ENCODE data around the gene RDH12.
A peak's percentile ranks its signal among the peaks of the same experiment; 100 is the strongest.

Gene RDH12

GRCh38 chr14:67728258-67728657, 26.6 kb downstream of the RDH12 start:
- no peak for DNase-seq (ENCODE audit: extremely low read depth, low read depth)
- TF ChIP-seq, protein P1, sequence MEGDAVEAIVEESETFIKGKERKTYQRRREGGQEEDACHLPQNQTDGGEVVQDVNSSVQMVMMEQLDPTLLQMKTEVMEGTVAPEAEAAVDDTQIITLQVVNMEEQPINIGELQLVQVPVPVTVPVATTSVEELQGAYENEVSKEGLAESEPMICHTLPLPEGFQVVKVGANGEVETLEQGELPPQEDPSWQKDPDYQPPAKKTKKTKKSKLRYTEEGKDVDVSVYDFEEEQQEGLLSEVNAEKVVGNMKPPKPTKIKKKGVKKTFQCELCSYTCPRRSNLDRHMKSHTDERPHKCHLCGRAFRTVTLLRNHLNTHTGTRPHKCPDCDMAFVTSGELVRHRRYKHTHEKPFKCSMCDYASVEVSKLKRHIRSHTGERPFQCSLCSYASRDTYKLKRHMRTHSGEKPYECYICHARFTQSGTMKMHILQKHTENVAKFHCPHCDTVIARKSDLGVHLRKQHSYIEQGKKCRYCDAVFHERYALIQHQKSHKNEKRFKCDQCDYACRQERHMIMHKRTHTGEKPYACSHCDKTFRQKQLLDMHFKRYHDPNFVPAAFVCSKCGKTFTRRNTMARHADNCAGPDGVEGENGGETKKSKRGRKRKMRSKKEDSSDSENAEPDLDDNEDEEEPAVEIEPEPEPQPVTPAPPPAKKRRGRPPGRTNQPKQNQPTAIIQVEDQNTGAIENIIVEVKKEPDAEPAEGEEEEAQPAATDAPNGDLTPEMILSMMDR (IDR thresholded peaks at IDR 0.05; ENCODE audit: low read depth, low read length, missing control alignments): no peak
- H3K4me3 ChIP-seq (replicated peaks; ENCODE audit: low read depth, low read length): no peak overlapping the region

DNA sequence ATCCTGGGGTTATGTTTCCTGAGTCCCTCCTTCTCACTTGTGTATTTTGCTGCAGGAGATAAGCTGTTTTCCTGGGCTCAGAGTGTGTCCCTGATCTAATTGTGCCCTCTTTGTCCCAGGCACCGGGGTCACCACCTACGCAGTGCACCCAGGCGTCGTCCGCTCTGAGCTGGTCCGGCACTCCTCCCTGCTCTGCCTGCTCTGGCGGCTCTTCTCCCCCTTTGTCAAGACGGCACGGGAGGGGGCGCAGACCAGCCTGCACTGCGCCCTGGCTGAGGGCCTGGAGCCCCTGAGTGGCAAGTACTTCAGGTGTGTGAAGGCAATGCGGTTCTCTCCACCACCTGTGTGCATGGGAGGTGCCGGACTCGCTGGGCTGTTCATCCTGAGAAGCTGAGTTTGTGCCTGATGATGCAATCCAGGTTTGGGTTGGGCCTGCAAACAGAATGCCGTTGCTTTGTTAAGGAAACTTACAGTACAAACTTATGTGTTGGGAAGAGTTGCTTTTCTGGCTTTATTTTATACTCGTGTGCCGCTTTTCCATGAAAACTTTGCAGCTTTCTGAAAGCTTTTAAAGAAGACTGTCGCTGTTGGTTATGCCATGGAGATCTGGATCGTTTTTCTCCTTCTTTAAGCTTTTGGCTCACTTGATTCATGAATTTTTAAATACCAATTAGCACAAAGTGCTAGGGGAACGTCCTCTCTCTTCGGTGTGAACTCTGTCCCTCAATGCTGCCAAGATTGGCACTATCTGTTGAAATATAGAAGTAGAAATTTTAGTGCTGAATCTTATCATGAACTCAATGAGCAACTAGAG, 27.6 kb downstream of the RDH12 start:
- TF ChIP-seq, protein P1 (IDR thresholded peaks at IDR 0.05; ENCODE audit: low read depth, low read length, missing control alignments): no peak
- no peak for DNase-seq (ENCODE audit: extremely low read depth, low read depth)
- H3K4me3 ChIP-seq (replicated peaks; ENCODE audit: low read depth, low read length): no peak overlapping the region

- no peak overlapping the region for H3K4me3 ChIP-seq (replicated peaks; ENCODE audit: low read depth, low read length)
Measured at GRCh38 chr14:67733616-67734015, 31.9 kb downstream of the RDH12 start.

GRCh38 chr14:67734675-67735074, 33.0 kb downstream of the RDH12 start:
- DNase-seq (ENCODE audit: extremely low read depth, low read depth): no peak
- TF ChIP-seq, protein P1 (IDR thresholded peaks at IDR 0.05; ENCODE audit: low read depth, low read length, missing control alignments): peak; percentile 11
- H3K4me3 ChIP-seq (replicated peaks; ENCODE audit: low read depth, low read length): no peak overlapping the region

More at GRCh38 chr14:67733616-67734015, 31.9 kb downstream of the RDH12 start:
- DNase-seq (ENCODE audit: extremely low read depth, low read depth): no peak
- TF ChIP-seq, protein P1 (IDR thresholded peaks at IDR 0.05; ENCODE audit: low read depth, low read length, missing control alignments): no peak

DNA sequence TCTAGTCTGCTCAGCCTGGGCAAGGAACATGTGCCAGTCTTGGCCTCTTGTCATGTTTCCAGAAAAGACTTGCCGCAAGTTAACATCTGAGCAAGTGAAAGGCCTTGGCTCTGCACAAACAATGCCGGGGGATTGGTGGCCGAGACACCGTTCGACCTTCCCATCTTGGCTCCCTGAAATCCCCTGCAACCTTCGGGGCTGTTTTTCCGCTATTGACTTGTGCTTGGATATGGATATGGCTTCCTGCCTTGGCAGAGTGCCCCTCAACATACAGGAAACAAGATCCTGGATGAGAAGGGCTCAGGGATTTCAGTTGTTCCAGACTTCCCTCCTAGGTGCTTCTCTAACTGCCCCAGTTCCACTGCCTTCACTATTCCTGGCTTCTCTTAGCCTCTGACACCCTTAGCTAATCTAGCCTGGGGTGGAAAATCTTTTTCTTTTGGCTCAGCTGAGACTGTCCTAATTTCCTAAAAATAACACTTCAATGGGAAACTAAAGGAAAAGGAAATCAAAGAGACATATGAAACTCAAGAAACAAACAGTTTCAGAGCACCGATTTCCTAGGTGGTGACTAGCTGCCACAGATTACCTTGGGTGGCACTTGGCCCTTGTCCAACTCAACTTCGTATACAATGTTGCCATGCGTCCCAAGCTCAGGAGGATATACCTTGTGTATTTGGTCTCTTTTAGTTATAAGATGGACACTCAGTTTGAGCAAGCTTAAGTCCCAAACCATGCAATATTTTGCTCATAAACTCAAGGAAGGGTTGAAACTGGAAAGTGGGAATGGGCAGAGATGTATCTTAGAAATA, 33.9 kb downstream of the RDH12 start:
- TF ChIP-seq, protein P1 (IDR thresholded peaks at IDR 0.05; ENCODE audit: low read depth, low read length, missing control alignments): no peak
- H3K4me3 ChIP-seq (replicated peaks; ENCODE audit: low read depth, low read length): no peak overlapping the region
- no peak for DNase-seq (ENCODE audit: extremely low read depth, low read depth)

DNA sequence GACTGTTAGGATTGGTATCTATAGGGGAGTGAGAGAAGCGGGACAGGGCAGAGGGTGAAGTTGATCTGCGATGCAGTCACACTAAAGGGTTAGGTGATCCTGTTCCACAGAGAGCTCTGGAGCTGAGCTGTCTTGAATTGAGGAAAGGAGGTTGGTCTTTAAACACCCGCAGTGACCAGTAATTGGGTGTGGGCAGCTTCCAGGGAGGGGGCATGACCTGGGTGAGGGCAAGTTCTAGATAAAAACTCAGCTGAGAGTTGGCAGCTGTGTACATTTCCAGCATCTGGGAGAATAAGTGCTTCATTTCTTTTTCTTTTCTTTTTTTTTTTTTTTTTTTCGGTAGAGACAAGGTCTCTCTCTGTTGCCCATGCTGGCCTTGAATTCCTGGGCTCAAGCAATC, 35.1 kb downstream of the RDH12 start:
- DNase-seq (ENCODE audit: extremely low read depth, low read depth): no peak
- H3K4me3 ChIP-seq (replicated peaks; ENCODE audit: low read depth, low read length): no peak overlapping the region
- TF ChIP-seq, protein P1 (IDR thresholded peaks at IDR 0.05; ENCODE audit: low read depth, low read length, missing control alignments): no peak
